Tibial nerve (tissue), 4 donors: ENCODE results near the gene SMIM20.

Experiments used
- CTCF ChIP-seq, 5 experiments: fragments of 200-600 bp in 3 of 5; fragments of 450-650 bp in 2 of 5; sonication (generic) in 3 of 5; IDR thresholded peaks; one replicate each; pipeline ENCODE4 v1.5.1; 2016 to 2019; ENCODE audit warnings: antibody characterized with exemption in 5 of 5, mild to moderate bottlenecking in 3 of 5, moderate library complexity in 2 of 5
- EP300 ChIP-seq, 2 donors: sonication (generic); formaldehyde crosslinking; IDR thresholded peaks; one replicate each; pipeline ENCODE4 v1.6.1; 2017; ENCODE audit warnings: antibody characterized with exemption in 2 of 2, mild to moderate bottlenecking in 1 of 2

- TF ChIP-seq CTCF (IDR thresholded peaks at IDR 0.05): no peak
- no peak for TF ChIP-seq EP300 (IDR thresholded peaks at IDR 0.05)
Measured at GRCh38 chr4:25896776-25897539, 17.1 kb upstream of the SMIM20 start.
